Transverse colon (tissue), 4 donors: ENCODE measurements around the gene ATP1B2. TPM values are rescaled to one million over a fixed set of nuclear protein-coding genes. Genes with fewer than 3 reads are reported as not detected.

Experiments
- DNase-seq: peaks from one replicate; pipeline ENCODE4 v3.0.0-alpha.2; 2019
- H3K27ac ChIP-seq, 4 donors: fragments of 200-600 bp; sonication (generic); 2 replicates each; pipeline ENCODE4 v1.5.1; 2016 to 2018; ENCODE audit warnings: inconsistent platforms in 4 of 4
- H3K27me3 ChIP-seq: fragments of 200-600 bp; sonication (generic); 2 replicates; pipeline ENCODE4 v1.5.1; 2017; ENCODE audit warnings: inconsistent platforms
- H3K36me3 ChIP-seq, 4 donors: fragments of 200-600 bp; sonication (generic); 2 replicates each; pipeline ENCODE4 v1.5.1; 2017 to 2019; ENCODE audit warnings: inconsistent platforms in 4 of 4
- H3K4me1 ChIP-seq, 4 donors: fragments of 200-600 bp; sonication (generic); 2 replicates each; pipeline ENCODE4 v1.5.1; 2017 to 2020; ENCODE audit warnings: inconsistent platforms in 4 of 4
- H3K4me3 ChIP-seq, 4 donors: fragments of 200-600 bp; sonication (generic); 1 replicate in 1 of 4; 2 replicates in 3 of 4; pipeline versions ENCODE4 v1.5.1 to v1.6.1; 2017 to 2019; ENCODE audit warnings: inconsistent platforms in 4 of 4
- H3K9me3 ChIP-seq, 2 donors: fragments of 200-600 bp; sonication (generic); 2 replicates each; pipeline ENCODE4 v1.5.1; 2017 to 2019; ENCODE audit warnings: inconsistent platforms in 2 of 2
- CTCF ChIP-seq, 5 experiments: fragments of 200-600 bp in 3 of 5; fragments of 450-650 bp in 2 of 5; sonication (generic) in 3 of 5; IDR thresholded peaks; 1 replicate in 2 of 5; 2 replicates in 3 of 5; pipeline ENCODE4 v1.5.1; 2016 to 2017; ENCODE audit warnings: antibody characterized with exemption in 5 of 5, inconsistent platforms in 3 of 5, mild to moderate bottlenecking in 2 of 5, moderate library complexity in 1 of 5
- EP300 ChIP-seq: sonication (generic); formaldehyde crosslinking; IDR thresholded peaks from one replicate; pipeline ENCODE4 v1.6.1; 2017; ENCODE audit warnings: antibody characterized with exemption, low read depth
- POLR2A ChIP-seq: fragments of 450-650 bp; IDR thresholded peaks from one replicate; pipeline ENCODE4 v1.6.1; 2016; ENCODE audit warnings: antibody characterized with exemption, mild to moderate bottlenecking, moderate library complexity
- POLR2AphosphoS5 ChIP-seq, 3 donors: sonication (generic); formaldehyde crosslinking; IDR thresholded peaks; one replicate each; pipeline ENCODE4 v1.6.1; 2016; ENCODE audit warnings: antibody characterized with exemption in 3 of 3
- WGBS, 2 donors: methylation state at CpG; one replicate each; pipeline ENCODE4 v1.1.5; 2018; ENCODE audit warnings: low coverage in 1 of 2; 5-methylcytosine and 5-hydroxymethylcytosine counted together
- in situ Hi-C, 4 donors: fragments of 200-750 bp; cut with MboI; loops; one replicate each; pipeline versions ENCODE4 v1.15.0 to v1.15.1; 2017; ENCODE audit warnings: low sequenced_read_pairs in 3 of 4, low pct_ligation_motif_present in 1 of 4, low pct_unique_long_range_greater_than_20kb in 1 of 4
- intact Hi-C: fragments of 100-400 bp; cut with DNase I; formaldehyde crosslinking; loops from one replicate; pipeline ENCODE4 v1.15.1; 2023; ENCODE audit warnings: low total_unique reads
- total RNA-seq, 4 donors: library from RNA; depleted of rRNA; stranded (reverse); fragments of >200 nt; gene quantifications; one replicate each; pipeline ENCODE4 v1.1.0, GENCODE V29; 2016

Gene ATP1B2
- total RNA-seq, 4 donors from 2014 or later, result 0.40 to 20.6 (median 2.3) TPM

GRCh38 chr17:7667656-7668406, 17.1 kb downstream of the ATP1B2 start:
- Histone ChIP-seq H3K4me1 (peaks cover 0 to 6% (median 0%) of the 10 kb centered on the region in 4 donors), H3K36me3 (peaks cover 0 to 30% (median 13%) of the 10 kb centered on the region in 4 donors), H3K27ac (no peak overlapping the region), H3K4me3 (no peak overlapping the region), H3K9me3 (no peaks in the 10 kb centered on the region), H3K27me3 (no peaks in the 10 kb centered on the region)
- intact Hi-C loops, result no loop called here
- in situ Hi-C loops, result no loop called here
- DNase-seq, result no peak
- 81 to 84% methylated on average over 5 to 10 of the region's 10 CpGs for WGBS, 2 donors
- TF ChIP-seq EP300 (no peak), CTCF (IDR thresholded peaks at IDR 0.05) (no peak), POLR2AphosphoS5 (IDR thresholded peaks at IDR 0.05) (no peak), POLR2A (no peak)

GRCh38 chr17:7668482-7668881, 17.8 kb downstream of the ATP1B2 start:
- no peak overlapping the region for H3K27ac ChIP-seq
- peaks cover 3 to 4% of the 10 kb centered on the region in 2 donors for H3K9me3 ChIP-seq
- intact Hi-C loops, result no loop called here
- peaks cover 0 to 6% (median 0%) of the 10 kb centered on the region in 4 donors for H3K4me1 ChIP-seq
- TF ChIP-seq POLR2AphosphoS5 (IDR thresholded peaks at IDR 0.05) (no peak), POLR2A (no peak), EP300 (no peak), CTCF (IDR thresholded peaks at IDR 0.05) (no peak)
- DNase-seq, result no peak
- H3K36me3 ChIP-seq, result peaks cover 0 to 37% (median 16%) of the 10 kb centered on the region in 4 donors
- WGBS, 2 donors, result 93 to 98% methylated on average over 6 to 7 of the region's 7 CpGs
- H3K27me3 ChIP-seq, result no peaks in the 10 kb centered on the region
- in situ Hi-C loops, result no loop called here
- no peak overlapping the region for H3K4me3 ChIP-seq

GRCh38 chr17:7673239-7673638, 22.5 kb downstream of the ATP1B2 start:
- WGBS, 2 donors, result 94 to 96% methylated on average over 2 of the region's 2 CpGs
- in situ Hi-C loops, result no loop called here
- TF ChIP-seq CTCF (IDR thresholded peaks at IDR 0.05) (peak in 4 of 5 experiments; percentile 37 to 44 (median 39)), POLR2A (no peak), POLR2AphosphoS5 (IDR thresholded peaks at IDR 0.05) (no peak), EP300 (no peak)
- intact Hi-C loops, result no loop called here
- Histone ChIP-seq H3K4me1 (no peaks in the 10 kb centered on the region), H3K27me3 (no peaks in the 10 kb centered on the region), H3K9me3 (peaks cover 7 to 9% of the 10 kb centered on the region in 2 donors), H3K36me3 (peaks cover 0 to 59% (median 26%) of the 10 kb centered on the region in 4 donors), H3K4me3 (no peak overlapping the region), H3K27ac (no peak overlapping the region)
- peak; percentile 15 for DNase-seq

DNA sequence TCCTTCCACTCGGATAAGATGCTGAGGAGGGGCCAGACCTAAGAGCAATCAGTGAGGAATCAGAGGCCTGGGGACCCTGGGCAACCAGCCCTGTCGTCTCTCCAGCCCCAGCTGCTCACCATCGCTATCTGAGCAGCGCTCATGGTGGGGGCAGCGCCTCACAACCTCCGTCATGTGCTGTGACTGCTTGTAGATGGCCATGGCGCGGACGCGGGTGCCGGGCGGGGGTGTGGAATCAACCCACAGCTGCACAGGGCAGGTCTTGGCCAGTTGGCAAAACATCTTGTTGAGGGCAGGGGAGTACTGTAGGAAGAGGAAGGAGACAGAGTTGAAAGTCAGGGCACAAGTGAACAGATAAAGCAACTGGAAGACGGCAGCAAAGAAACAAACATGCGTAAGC, 24.2 kb downstream of the ATP1B2 start:
- in situ Hi-C loops, result no loop called here
- intact Hi-C loops, result no loop called here
- no peak for DNase-seq
- Histone ChIP-seq H3K27ac (no peak overlapping the region), H3K36me3 (peaks cover 0 to 57% (median 26%) of the 10 kb centered on the region in 4 donors), H3K4me3 (no peak overlapping the region), H3K27me3 (no peaks in the 10 kb centered on the region), H3K9me3 (peaks cover 7 to 9% of the 10 kb centered on the region in 2 donors), H3K4me1 (no peaks in the 10 kb centered on the region)
- 88 to 92% methylated on average over 8 to 14 of the region's 14 CpGs for WGBS, 2 donors
- no peak for TF ChIP-seq EP300
- TF ChIP-seq POLR2AphosphoS5 (IDR thresholded peaks at IDR 0.05), result no peak
- TF ChIP-seq CTCF (IDR thresholded peaks at IDR 0.05), result no peak
- no peak for TF ChIP-seq POLR2A
